Fibroblast of lung (primary cell): ENCODE measurements around the gene ARF4.

Experiments used
- EZH2 ChIP-seq: IDR thresholded peaks from 2 replicates; pipeline ENCODE4 v1.5.1; 2012; ENCODE audit warnings: low read length, control low read depth, mild to moderate bottlenecking; ENCODE audit errors: missing control alignments
- TF ChIP-seq, protein P1 (sequence below), 2 donors: IDR thresholded peaks in 1 of 2; conservative IDR thresholded peaks in 1 of 2; 1 replicate in 1 of 2; 2 replicates in 1 of 2; pipeline ENCODE4 v1.5.1; 2011 to 2012; ENCODE audit warnings: low read length in 2 of 2, control low read depth in 1 of 2, inconsistent platforms in 1 of 2, low read depth in 1 of 2, mild to moderate bottlenecking in 1 of 2

DNA sequence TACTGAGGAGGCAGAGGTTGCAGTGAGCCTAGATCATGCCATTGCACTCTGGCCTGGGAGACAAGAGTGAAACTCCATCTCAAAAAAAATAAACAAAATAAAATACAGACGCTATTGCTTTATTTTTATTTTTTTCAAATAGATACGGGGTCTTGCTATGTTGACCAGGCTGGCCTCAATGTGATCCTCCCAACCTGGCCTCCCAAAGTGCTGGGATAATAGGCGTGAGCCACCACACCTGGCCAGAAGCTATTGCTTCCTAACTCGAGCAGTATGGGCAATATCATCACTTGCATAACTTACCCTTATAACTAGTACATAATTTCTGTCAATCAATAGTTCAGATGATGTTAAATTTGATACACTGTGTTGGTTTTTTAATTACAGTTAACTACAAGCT, 3.0 kb downstream of the ARF4 start:
- TF ChIP-seq, protein P1, sequence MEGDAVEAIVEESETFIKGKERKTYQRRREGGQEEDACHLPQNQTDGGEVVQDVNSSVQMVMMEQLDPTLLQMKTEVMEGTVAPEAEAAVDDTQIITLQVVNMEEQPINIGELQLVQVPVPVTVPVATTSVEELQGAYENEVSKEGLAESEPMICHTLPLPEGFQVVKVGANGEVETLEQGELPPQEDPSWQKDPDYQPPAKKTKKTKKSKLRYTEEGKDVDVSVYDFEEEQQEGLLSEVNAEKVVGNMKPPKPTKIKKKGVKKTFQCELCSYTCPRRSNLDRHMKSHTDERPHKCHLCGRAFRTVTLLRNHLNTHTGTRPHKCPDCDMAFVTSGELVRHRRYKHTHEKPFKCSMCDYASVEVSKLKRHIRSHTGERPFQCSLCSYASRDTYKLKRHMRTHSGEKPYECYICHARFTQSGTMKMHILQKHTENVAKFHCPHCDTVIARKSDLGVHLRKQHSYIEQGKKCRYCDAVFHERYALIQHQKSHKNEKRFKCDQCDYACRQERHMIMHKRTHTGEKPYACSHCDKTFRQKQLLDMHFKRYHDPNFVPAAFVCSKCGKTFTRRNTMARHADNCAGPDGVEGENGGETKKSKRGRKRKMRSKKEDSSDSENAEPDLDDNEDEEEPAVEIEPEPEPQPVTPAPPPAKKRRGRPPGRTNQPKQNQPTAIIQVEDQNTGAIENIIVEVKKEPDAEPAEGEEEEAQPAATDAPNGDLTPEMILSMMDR (conservative IDR thresholded peaks at IDR 0.05 in 1 of 2, IDR thresholded peaks at IDR 0.05 in 1 of 2; ENCODE audit: low read depth in 1 of 2, low read length in 2 of 2), result no peak
- TF ChIP-seq EZH2, result no peak
